Fibroblast of lung (primary cell): ENCODE data around the gene FAM107B.

Source experiments
- CTCF ChIP-seq, 2 donors: IDR thresholded peaks in 1 of 2; conservative IDR thresholded peaks in 1 of 2; 1 replicate in 1 of 2; 2 replicates in 1 of 2; pipeline ENCODE4 v1.5.1; 2011 to 2012; ENCODE audit warnings: low read length in 2 of 2, control low read depth in 1 of 2, inconsistent platforms in 1 of 2, low read depth in 1 of 2, mild to moderate bottlenecking in 1 of 2
- EZH2 ChIP-seq: IDR thresholded peaks from 2 replicates; pipeline ENCODE4 v1.5.1; 2012; ENCODE audit warnings: low read length, control low read depth, mild to moderate bottlenecking; ENCODE audit errors: missing control alignments

DNA sequence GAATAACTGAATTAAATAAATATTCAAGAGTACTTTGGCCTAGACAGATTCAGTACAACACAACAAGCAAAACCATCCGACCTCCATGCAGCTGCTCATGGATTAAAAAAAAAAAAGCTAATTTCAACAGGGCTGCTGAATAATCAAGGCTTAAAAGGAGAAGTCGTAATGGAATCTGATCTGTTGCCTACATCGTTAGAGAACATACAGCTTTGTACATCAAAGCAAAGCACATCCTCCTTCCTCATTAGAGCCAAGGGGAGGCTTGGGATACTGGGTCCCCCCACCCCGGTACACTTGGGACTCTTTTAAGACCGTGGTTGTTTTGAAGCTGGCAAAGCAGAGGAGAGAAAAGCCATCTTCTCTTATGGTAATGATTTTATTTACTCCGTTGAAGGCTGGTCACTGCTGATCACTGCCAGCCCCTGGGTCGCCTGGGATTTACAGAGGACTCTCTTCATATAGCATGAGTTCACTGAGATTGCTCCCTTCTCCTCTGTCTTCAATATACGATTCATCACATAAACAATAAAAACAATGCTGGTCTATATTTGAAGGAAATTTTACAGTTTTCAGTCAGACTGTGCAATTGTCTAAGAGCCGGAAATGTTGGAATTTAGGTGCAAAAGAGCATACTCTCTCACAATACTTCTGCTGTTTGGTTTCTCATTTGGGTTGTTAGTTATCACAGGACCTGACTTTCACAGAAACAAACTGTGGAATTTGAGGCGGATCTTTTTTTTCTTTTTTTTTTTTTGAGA lies 148.8 kb downstream of the FAM107B start:
- no peak for TF ChIP-seq CTCF (conservative IDR thresholded peaks at IDR 0.05 in 1 of 2, IDR thresholded peaks at IDR 0.05 in 1 of 2; ENCODE audit: low read depth in 1 of 2, low read length in 2 of 2)
- no peak for TF ChIP-seq EZH2
